ENCODE measurements around the gene TCP10L. TPM values are rescaled to one million over a fixed set of nuclear protein-coding genes. Genes with fewer than 3 reads are reported as not detected.

Gene TCP10L
- total RNA-seq, 1 experiment from 2014 or later, result 3.7 TPM

GRCh38 chr21:32538147-32538792, 47.1 kb downstream of the TCP10L start:
- H3K9me3 ChIP-seq (ENCODE audit: low read depth, low read length, poor library complexity, severe bottlenecking), result no peaks in the 10 kb centered on the region
- CTCF ChIA-PET, result interaction anchor here (0.6 kb wide), 1 partner anchor 127 kb away, joined by 6 read pairs; no protein-coding TSS in a partner anchor
- no peaks in the 10 kb centered on the region for H3K27me3 ChIP-seq (replicated peaks; ENCODE audit: insufficient read depth, low read depth, low read length, poor library complexity)
- POLR2A ChIA-PET (ENCODE audit: low non-redundant PET), result no interaction called here
- no TSS peak for BruUV-seq (replicated peaks)
- TF ChIP-seq CTCF (conservative IDR thresholded peaks at IDR 0.05; ENCODE audit: low read depth, low read length), result no peak
- TF ChIP-seq EZH2 (IDR thresholded peaks at IDR 0.05; ENCODE audit: borderline replicate concordance, low read depth, low read length, poor library complexity, severe bottlenecking), result no peak
- no peaks in the 10 kb centered on the region for H3K4me1 ChIP-seq (ENCODE audit: insufficient read depth, low read length, poor library complexity, severe bottlenecking)
- intact Hi-C loops (cut with micrococcal nuclease; ENCODE audit: unreplicated experiment), result no loop called here
- H3K4me3 ChIP-seq (ENCODE audit: low read depth, low read length, poor library complexity, severe bottlenecking), result no peak overlapping the region
- H3K27ac ChIP-seq (ENCODE audit: low read depth, low read length, poor library complexity, severe bottlenecking), result no peak overlapping the region
- peak; percentile 76 for DNase-seq (ENCODE audit: low spot score)
- no peaks in the 10 kb centered on the region for H3K36me3 ChIP-seq (ENCODE audit: insufficient read depth, low read length, poor library complexity, severe bottlenecking)

GRCh38 chr21:32537569-32537881, 47.8 kb downstream of the TCP10L start:
- CTCF ChIA-PET, result interaction anchor here (0.6 kb wide), 1 partner anchor 126 kb away, joined by 6 read pairs; no protein-coding TSS in a partner anchor
- BruUV-seq (replicated peaks), result no TSS peak

GRCh38 chr21:32535612-32536011, 49.7 kb downstream of the TCP10L start:
- H3K27me3 ChIP-seq (replicated peaks; ENCODE audit: insufficient read depth, low read depth, low read length, poor library complexity), result no peaks in the 10 kb centered on the region
- no peaks in the 10 kb centered on the region for H3K4me1 ChIP-seq (ENCODE audit: insufficient read depth, low read length, poor library complexity, severe bottlenecking)
- no peaks in the 10 kb centered on the region for H3K36me3 ChIP-seq (ENCODE audit: insufficient read depth, low read length, poor library complexity, severe bottlenecking)
- BruUV-seq (replicated peaks), result no TSS peak
- H3K27ac ChIP-seq (ENCODE audit: low read depth, low read length, poor library complexity, severe bottlenecking), result no peak overlapping the region
- H3K9me3 ChIP-seq (ENCODE audit: low read depth, low read length, poor library complexity, severe bottlenecking), result no peaks in the 10 kb centered on the region
- CTCF ChIA-PET, result no interaction called here
- no peak for TF ChIP-seq CTCF (conservative IDR thresholded peaks at IDR 0.05; ENCODE audit: low read depth, low read length)
- TF ChIP-seq EZH2 (IDR thresholded peaks at IDR 0.05; ENCODE audit: borderline replicate concordance, low read depth, low read length, poor library complexity, severe bottlenecking), result no peak
- POLR2A ChIA-PET (ENCODE audit: low non-redundant PET), result no interaction called here
- intact Hi-C loops (cut with micrococcal nuclease; ENCODE audit: unreplicated experiment), result no loop called here
- H3K4me3 ChIP-seq (ENCODE audit: low read depth, low read length, poor library complexity, severe bottlenecking), result no peak overlapping the region
- no peak for DNase-seq (ENCODE audit: low spot score)

More at GRCh38 chr21:32537569-32537881, 47.8 kb downstream of the TCP10L start:
- POLR2A ChIA-PET (ENCODE audit: low non-redundant PET), result no interaction called here
- no peaks in the 10 kb centered on the region for H3K9me3 ChIP-seq (ENCODE audit: low read depth, low read length, poor library complexity, severe bottlenecking)
- no peaks in the 10 kb centered on the region for H3K4me1 ChIP-seq (ENCODE audit: insufficient read depth, low read length, poor library complexity, severe bottlenecking)
- intact Hi-C loops (cut with micrococcal nuclease; ENCODE audit: unreplicated experiment), result no loop called here
- TF ChIP-seq CTCF (conservative IDR thresholded peaks at IDR 0.05; ENCODE audit: low read depth, low read length) (no peak), EZH2 (IDR thresholded peaks at IDR 0.05; ENCODE audit: borderline replicate concordance, low read depth, low read length, poor library complexity, severe bottlenecking) (no peak)
- no peak overlapping the region for H3K4me3 ChIP-seq (ENCODE audit: low read depth, low read length, poor library complexity, severe bottlenecking)
- no peaks in the 10 kb centered on the region for H3K36me3 ChIP-seq (ENCODE audit: insufficient read depth, low read length, poor library complexity, severe bottlenecking)
- H3K27ac ChIP-seq (ENCODE audit: low read depth, low read length, poor library complexity, severe bottlenecking), result no peak overlapping the region
- DNase-seq (ENCODE audit: low spot score), result no peak
- H3K27me3 ChIP-seq (replicated peaks; ENCODE audit: insufficient read depth, low read depth, low read length, poor library complexity), result no peaks in the 10 kb centered on the region
